ENCODE measurements around the gene CLTA.

Gene CLTA

GRCh38 chr9:36190388-36191289 is at the start of gene CLTA:
TSS of gene CLTA (plus strand) at chr9:36190921. CDS start at chr9:36191057, 136 bp downstream.
- DNase-seq, result peak; percentile 85 to 94

- DNase-seq, result no peak
Measured at GRCh38 chr9:36141288-36141687, 49.4 kb upstream of the CLTA start.

- no peak for DNase-seq
Measured at GRCh38 chr9:36141761-36142160, 49.0 kb upstream of the CLTA start.

GRCh38 chr9:36142510-36143244 is 48.0 kb upstream of the CLTA start:
- DNase-seq, result no peak

GRCh38 chr9:36143245-36143641 is 47.5 kb upstream of the CLTA start:
- no peak for DNase-seq

- no peak for DNase-seq
Measured at GRCh38 chr9:36144309-36145232, 46.1 kb upstream of the CLTA start.

GRCh38 chr9:36145970-36146369 is 44.8 kb upstream of the CLTA start:
- no peak for DNase-seq

- DNase-seq, result no peak
Measured at GRCh38 chr9:36146651-36147050, 44.1 kb upstream of the CLTA start.

GRCh38 chr9:36147441-36148175 is 43.1 kb upstream of the CLTA start:
- no peak for DNase-seq

GRCh38 chr9:36148311-36149051 is 42.2 kb upstream of the CLTA start:
- peak; percentile 50 to 58 for DNase-seq

GRCh38 chr9:36149197-36149596 is 41.5 kb upstream of the CLTA start:
- DNase-seq, result no peak

- DNase-seq, result no peak
Measured at GRCh38 chr9:36150574-36151315, 40.0 kb upstream of the CLTA start.

GRCh38 chr9:36151316-36152210 is 39.2 kb upstream of the CLTA start:
- peak; percentile 72 to 92 for DNase-seq

- no peak for DNase-seq
Measured at GRCh38 chr9:36152741-36153438, 37.8 kb upstream of the CLTA start.

- no peak for DNase-seq
Measured at GRCh38 chr9:36153746-36154145, 37.0 kb upstream of the CLTA start.

GRCh38 chr9:36154331-36154952 is 36.3 kb upstream of the CLTA start:
- no peak for DNase-seq

- no peak for DNase-seq
Measured at GRCh38 chr9:36156116-36156515, 34.6 kb upstream of the CLTA start.

- DNase-seq, result no peak
Measured at GRCh38 chr9:36158122-36158521, 32.6 kb upstream of the CLTA start.

Data from stimulated activated CD4-positive, alpha-beta T cell treated with anti-CD3 and anti-CD28 coated beads, Interleukin-4, amount 100 ng/mL, for 4 hours (primary cell).